ENCODE measurements around the gene EDA. TPM values are rescaled to one million over a fixed set of nuclear protein-coding genes. Genes with fewer than 3 reads are reported as not detected.

The EDA gene
- total and polyA plus RNA-seq, 10 donors: 0.28 to 7.2 (median 3.3) TPM

DNA sequence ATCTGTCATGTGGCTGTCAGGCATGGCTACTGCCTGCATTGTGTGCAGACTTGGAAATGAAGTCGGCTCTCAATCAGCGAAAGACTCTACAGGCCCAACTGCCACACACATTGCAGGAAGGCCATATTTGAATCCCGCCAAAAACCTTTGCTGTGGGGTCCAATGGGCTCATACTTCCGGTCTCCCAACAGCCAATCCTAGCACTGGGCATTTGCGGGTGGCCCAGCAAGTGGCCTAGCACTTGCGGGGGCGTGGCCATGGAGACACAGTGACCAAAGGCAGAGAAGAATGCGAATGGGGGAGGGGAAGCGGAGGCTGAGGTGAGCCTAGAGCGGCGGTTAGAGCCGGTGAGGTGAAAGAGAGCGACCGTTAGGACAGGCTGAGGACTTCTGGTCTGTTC is 446.2 kb downstream of the EDA start, which contains the start of gene OTUD6A:
Gene OTUD6A (plus strand): TSS at position 382 of the 400 bp plus-strand sequence. CDS start 68 bp downstream, outside the sequence.
- intact Hi-C loops (cut with DNase I; ENCODE audit: low total_unique reads): no loop called here
- Histone ChIP-seq H3K27me3 (replicated peaks in 1 of 7) (peaks cover 0 to 7% (median 0%) of the 10 kb centered on the region in 7 donors), H3K9me3 (no peaks in the 10 kb centered on the region), H3K4me1 (no peaks in the 10 kb centered on the region), H3K36me3 (no peaks in the 10 kb centered on the region), H3K27ac (no peak within 1 kb of the TSS), H3K4me3 (no peak within 1 kb of the TSS)
- DNase-seq: no peak
- TF ChIP-seq, protein P1, sequence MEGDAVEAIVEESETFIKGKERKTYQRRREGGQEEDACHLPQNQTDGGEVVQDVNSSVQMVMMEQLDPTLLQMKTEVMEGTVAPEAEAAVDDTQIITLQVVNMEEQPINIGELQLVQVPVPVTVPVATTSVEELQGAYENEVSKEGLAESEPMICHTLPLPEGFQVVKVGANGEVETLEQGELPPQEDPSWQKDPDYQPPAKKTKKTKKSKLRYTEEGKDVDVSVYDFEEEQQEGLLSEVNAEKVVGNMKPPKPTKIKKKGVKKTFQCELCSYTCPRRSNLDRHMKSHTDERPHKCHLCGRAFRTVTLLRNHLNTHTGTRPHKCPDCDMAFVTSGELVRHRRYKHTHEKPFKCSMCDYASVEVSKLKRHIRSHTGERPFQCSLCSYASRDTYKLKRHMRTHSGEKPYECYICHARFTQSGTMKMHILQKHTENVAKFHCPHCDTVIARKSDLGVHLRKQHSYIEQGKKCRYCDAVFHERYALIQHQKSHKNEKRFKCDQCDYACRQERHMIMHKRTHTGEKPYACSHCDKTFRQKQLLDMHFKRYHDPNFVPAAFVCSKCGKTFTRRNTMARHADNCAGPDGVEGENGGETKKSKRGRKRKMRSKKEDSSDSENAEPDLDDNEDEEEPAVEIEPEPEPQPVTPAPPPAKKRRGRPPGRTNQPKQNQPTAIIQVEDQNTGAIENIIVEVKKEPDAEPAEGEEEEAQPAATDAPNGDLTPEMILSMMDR (IDR thresholded peaks at IDR 0.05 in 8 of 11, conservative IDR thresholded peaks at IDR 0.05 in 3 of 11): no peak
- TF ChIP-seq POLR2A (IDR thresholded peaks at IDR 0.05): no peak
- no peak for TF ChIP-seq POLR2AphosphoS5 (IDR thresholded peaks at IDR 0.05)
- 86 to 98% (median 95%) methylated on average over 11 to 14 of the region's 14 CpGs for WGBS, 5 donors

DNA sequence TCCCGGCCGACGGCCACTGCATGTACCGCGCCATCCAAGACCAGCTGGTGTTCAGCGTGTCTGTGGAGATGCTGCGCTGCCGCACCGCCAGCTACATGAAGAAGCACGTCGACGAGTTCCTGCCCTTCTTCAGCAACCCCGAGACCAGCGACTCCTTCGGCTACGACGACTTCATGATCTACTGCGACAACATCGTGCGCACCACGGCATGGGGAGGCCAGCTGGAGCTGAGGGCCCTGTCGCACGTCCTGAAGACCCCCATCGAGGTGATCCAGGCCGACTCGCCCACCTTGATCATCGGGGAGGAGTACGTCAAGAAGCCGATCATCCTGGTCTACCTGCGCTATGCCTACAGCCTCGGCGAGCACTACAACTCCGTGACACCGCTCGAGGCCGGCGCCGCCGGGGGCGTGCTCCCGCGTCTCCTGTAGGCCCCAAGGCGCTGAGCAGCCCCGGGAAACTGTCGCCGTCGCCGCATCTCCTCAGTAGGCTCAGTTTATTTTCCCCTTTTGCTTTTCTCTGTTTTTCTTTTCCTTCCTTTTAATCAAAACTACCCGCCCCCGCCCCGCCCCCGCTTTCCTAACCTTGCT is 447.1 kb downstream of the EDA start:
- H3K4me3 ChIP-seq: no peak overlapping the region
- TF ChIP-seq, protein P1 (IDR thresholded peaks at IDR 0.05 in 8 of 11, conservative IDR thresholded peaks at IDR 0.05 in 3 of 11): no peak
- TF ChIP-seq POLR2A (IDR thresholded peaks at IDR 0.05): no peak
- no peak for TF ChIP-seq POLR2AphosphoS5 (IDR thresholded peaks at IDR 0.05)
- no peaks in the 10 kb centered on the region for H3K9me3 ChIP-seq
- H3K36me3 ChIP-seq: no peaks in the 10 kb centered on the region
- intact Hi-C loops (cut with DNase I; ENCODE audit: low total_unique reads): no loop called here
- peaks cover 0 to 7% (median 0%) of the 10 kb centered on the region in 7 donors for H3K27me3 ChIP-seq (replicated peaks in 1 of 7)
- no peak overlapping the region for H3K27ac ChIP-seq
- H3K4me1 ChIP-seq: no peaks in the 10 kb centered on the region
- no peak for DNase-seq
- 86 to 96% (median 95%) methylated on average over 42 to 52 of the region's 52 CpGs for WGBS, 5 donors

DNA sequence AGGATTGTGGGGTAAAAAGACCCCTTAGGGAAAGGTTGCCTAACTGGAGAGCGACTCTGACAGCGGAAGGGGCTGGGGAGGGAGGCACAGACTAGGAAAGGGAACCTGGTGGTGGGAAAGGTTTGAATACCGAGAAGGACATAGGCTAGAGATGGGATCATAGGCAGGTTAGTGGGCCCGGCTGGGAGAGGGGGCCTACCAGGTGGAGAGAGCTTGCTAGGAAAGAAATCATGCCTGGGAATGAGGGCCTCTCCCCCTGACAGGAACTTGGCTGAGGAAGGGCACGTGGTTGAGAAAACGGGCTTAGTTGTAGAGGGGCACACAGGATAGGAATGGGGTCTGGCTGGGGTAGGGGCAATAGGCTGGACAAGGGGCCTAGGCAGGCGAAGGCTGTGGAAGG is 450.7 kb downstream of the EDA start:
- no peaks in the 10 kb centered on the region for H3K4me1 ChIP-seq
- intact Hi-C loops (cut with DNase I; ENCODE audit: low total_unique reads): no loop called here
- DNase-seq: no peak
- H3K4me3 ChIP-seq: no peak overlapping the region
- peaks cover 0 to 7% (median 0%) of the 10 kb centered on the region in 7 donors for H3K27me3 ChIP-seq (replicated peaks in 1 of 7)
- TF ChIP-seq POLR2AphosphoS5 (IDR thresholded peaks at IDR 0.05) (no peak), POLR2A (IDR thresholded peaks at IDR 0.05) (no peak)
- TF ChIP-seq, protein P1 (IDR thresholded peaks at IDR 0.05 in 8 of 11, conservative IDR thresholded peaks at IDR 0.05 in 3 of 11): no peak
- no peaks in the 10 kb centered on the region for H3K9me3 ChIP-seq
- WGBS, 5 donors: 75 to 95% (median 90%) methylated on average over 7 of the region's 7 CpGs
- H3K27ac ChIP-seq: no peak overlapping the region
- H3K36me3 ChIP-seq: no peaks in the 10 kb centered on the region

- peaks cover 0 to 3% (median 0%) of the 10 kb centered on the region in 7 donors for H3K27me3 ChIP-seq (replicated peaks in 1 of 7)
- 76 to 93% (median 89%) methylated on average over 5 of the region's 5 CpGs for WGBS, 5 donors
- peaks cover 0 to 5% (median 0%) of the 10 kb centered on the region in 8 donors for H3K9me3 ChIP-seq
- intact Hi-C loops (cut with DNase I; ENCODE audit: low total_unique reads): no loop called here
- TF ChIP-seq POLR2A (IDR thresholded peaks at IDR 0.05): no peak
- TF ChIP-seq, protein P1 (IDR thresholded peaks at IDR 0.05 in 8 of 11, conservative IDR thresholded peaks at IDR 0.05 in 3 of 11): no peak
- no peak for TF ChIP-seq POLR2AphosphoS5 (IDR thresholded peaks at IDR 0.05)
- H3K27ac ChIP-seq: no peak overlapping the region
- DNase-seq: no peak
- no peaks in the 10 kb centered on the region for H3K4me1 ChIP-seq
- no peaks in the 10 kb centered on the region for H3K36me3 ChIP-seq
- H3K4me3 ChIP-seq: no peak overlapping the region
Measured at GRCh38 chrX:70079297-70079696, 463.4 kb downstream of the EDA start.
